ENCODE measurements around the gene ARG1.

- TF ChIP-seq CTCF (IDR thresholded peaks at IDR 0.05; ENCODE audit: low read depth, low read length, poor library complexity, severe bottlenecking) (no peak), EZH2phosphoT487 (IDR thresholded peaks at IDR 0.05; ENCODE audit: borderline replicate concordance, low read length) (no peak)
Measured at GRCh38 chr6:131561925-131562707, 10.9 kb upstream of the ARG1 start.
